Endometrium (tissue), 2 donors: Measurements from ENCODE around the gene HNRNPA1L2.
"Not testable (repeated sequence)": the region's sequence is repeated elsewhere in the genome, so short reads cannot be mapped to it uniquely, and the experiment has no call there.

Experiments used
- FAIRE-seq: peaks from 2 replicates; lab custom pipeline; 2012; peaks lifted over from hg19 to GRCh38; lab: Jason Lieb, UNC
- donor health status: control.
- donor health status: control.

The HNRNPA1L2 gene

DNA sequence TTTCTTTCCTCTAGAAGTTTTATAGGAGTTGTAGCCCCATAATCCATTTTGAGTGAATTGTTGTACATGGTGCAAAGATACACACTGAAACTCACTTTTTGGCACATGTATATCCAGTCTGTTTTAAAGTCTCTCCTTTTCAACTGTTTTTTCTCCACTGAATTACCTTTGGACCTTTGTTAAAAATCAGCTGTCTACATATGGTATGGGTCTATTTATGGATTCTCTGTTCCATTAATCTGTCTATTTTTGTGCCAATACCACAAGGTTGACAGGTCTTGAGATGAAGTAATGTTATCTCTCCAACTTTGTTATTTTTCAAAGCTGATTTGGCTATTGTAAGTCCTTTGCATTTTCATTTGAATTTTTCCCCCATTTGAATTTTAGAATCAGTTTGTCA, 4.7 kb downstream of the HNRNPA1L2 start:
- FAIRE-seq: no peak

DNA sequence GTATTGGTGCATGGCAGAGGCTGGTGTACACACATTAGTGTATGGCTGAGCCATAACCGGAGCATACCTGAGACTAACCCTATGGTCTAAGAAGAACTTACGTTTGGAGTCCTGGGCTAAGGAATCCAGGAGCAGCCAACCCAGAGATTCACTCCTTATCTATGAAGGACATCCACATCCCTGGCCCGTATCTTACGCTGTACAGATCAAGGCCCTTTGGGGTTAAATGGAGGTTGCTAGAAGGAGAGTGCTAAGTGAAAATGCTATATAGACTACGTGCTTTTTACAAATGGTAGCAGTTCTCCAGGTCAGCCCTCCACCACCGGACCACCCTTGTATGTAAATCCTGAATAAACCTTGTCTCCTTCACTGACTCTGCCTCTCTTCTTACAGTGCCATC, 8.5 kb downstream of the HNRNPA1L2 start:
- no peak for FAIRE-seq

DNA sequence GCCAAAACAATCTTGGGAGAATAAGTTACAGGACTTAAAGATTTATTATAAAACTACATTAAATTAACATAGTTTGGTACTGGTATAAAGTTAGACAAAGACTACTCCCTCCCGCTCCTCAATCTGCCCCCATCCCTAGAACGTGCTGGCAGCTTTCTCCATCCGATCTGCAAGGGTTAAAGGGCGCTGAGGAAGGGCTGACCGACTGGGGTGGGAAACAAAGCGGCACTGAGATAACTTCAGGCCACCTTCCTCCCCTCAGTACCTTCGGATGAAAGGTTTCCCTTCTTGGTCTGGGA, 9.6 kb downstream of the HNRNPA1L2 start:
- no peak for FAIRE-seq

DNA sequence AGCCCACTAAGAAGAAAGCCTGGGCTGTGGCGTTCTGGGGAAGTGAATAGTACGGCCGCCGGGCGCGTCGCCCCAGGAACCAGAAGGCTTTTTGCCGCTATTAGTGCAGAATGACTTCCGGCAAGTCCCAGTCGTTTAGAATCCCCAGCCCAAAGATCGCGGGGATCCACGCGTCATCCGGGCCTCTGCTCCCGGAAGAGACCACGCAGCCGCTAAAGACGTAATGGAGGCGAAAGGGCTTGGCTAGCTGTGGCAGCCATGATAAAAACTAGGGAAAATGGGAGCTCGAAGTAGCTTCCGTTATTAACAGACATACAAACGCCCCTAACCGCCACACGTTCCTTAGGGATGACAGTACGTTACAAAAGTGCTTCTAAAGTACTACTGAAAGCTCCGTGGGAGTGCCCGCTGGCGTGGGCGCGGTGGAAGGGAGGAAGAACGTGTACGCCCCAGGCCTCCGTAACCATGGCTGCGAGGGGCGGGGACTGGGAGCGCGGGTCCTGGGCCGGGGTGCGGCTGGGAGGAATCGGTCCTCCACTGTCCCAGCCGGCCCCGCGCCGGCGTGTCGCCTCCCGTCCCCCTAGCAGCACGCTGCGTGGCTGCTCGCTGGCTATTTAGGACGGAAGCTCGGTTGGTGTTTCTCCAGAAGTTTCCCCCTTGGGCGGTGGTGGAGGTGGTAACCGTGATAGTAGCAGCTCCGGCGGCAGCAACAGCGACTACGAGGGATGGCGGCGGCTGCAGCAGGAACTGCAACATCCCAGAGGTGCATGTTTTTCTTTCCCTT, 10.2 kb downstream of the HNRNPA1L2 start, which contains the start of gene SUGT1:
TSS of gene SUGT1 (plus strand) at position 641 of the 784 bp plus-strand sequence. CDS start at position 726, 85 bp downstream.
- peak; percentile 94 for FAIRE-seq

DNA sequence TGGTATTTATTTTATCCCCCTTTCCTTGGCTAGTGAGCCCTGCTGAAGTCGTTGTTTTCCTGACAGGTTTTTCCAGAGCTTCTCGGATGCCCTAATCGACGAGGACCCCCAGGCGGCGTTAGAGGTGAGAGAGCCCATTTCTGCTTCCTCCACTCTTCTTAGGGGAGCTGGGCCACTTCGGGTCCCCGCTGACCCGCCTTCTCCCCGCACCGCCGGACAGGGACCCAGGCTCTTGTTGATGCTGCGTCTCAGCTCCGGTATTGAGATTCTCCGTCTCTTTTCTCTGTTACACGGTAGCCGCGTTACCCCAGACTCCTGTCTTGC, 10.7 kb downstream of the HNRNPA1L2 start:
- no peak for FAIRE-seq

DNA sequence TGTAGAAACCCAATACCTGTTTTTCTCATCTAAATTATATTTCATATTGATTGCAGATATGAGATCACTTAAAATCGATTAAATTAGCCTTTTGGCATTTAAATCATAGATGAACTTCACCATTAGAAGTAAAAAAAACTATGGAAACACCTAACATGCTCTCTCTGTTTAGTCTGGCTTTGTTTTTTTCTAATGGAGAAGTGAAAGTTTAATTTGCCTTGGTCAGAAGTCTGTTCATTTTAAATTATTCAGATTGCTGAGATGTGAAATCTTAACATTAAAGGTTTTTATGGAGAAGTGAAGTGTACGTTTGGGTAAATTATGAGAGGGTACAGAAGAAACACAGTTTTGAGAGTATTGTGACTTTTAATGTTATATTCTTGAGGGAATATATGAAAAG, 17.1 kb downstream of the HNRNPA1L2 start:
- no peak for FAIRE-seq

DNA sequence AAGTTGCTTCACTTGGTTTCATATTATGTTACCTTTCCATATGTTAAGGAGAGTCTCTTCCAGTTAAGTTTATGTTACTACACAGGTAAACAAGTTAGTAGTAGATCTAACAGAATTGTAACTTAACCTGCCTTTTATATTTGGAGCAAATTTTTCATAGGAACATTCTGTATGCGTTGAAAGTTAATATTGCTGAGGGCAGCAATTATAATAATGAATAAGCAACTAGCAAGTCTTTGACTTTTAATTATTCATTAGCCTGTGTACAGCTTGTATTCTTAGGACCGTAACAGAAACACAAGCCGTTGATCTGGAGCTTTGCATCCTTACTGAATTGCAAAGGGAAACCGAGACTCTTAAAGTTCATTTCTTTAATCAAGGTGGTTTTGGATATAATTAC, 22.0 kb downstream of the HNRNPA1L2 start:
- FAIRE-seq: no peak

DNA sequence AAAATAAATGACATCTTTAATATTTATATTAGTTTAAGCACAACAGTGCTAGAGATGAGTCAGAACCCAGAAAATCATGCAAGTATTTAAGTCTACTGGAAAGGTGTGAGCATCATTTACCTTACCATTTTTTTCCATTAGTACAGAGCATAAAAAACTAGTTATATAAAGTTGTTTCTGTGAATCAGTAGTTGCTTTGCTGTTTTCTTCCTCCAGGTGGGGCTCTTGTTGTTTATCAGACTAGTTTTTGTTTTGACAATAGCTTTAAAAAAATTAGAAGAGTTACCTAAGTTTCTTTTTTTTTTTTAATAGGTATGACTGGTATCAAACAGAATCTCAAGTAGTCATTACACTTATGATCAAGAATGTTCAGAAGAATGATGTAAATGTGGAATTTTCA, 23.1 kb downstream of the HNRNPA1L2 start:
- FAIRE-seq: peak; percentile 59

DNA sequence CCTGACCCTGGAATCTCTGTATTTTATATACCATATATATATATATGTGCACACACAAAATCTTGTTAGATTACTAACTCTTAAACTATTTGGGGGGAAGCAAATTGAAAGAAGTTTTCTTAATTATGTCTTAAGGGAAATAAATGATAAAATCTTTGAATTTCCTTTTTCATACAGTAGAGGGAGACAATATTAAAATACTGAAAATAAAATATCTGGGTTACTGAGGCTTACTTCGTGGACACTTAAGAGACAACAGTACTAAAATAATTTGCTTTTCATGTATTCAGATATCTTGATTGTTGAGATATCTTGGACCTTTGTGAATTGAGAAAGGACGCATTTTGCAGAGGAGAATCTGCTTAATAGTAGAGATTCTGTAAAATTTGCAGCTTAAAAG, 27.4 kb downstream of the HNRNPA1L2 start:
- no peak for FAIRE-seq

DNA sequence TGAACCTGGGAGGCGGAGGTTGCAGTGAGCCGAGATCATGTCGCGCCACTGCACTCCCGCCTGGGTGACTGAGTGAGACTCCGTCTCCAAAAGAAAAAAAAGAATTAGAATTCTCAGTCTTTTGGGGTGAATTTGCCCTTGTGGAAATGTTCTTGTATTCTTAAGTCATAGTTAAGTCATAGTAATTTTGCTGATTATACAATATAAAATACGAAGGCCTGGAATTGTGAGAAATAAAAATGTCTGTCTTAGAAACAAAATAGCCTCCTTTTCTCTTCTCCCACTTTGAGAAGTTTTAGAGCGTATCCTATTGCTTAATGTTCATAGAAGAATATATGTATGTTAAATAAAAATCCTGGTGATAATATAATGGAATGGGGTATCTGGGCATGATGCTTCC, 28.5 kb downstream of the HNRNPA1L2 start:
- no peak for FAIRE-seq

DNA sequence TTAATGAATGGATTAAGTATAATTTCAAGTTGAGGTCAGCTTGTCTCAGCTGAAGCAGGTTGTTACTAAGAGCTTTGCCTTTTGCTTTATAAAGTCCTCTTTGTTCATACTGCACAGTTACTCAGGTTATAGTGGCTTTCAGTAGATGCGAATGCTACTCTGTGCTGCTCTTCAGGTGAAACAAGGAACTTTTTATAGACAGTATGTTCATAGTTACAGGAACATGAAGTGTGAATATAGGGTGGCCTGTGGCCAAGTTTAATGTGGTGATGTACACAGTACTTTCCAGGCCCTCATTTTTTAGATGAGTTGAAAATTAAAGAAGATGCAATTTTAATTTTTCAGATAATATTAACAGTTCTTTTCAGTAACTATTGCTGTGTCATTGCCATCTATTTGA, 31.2 kb downstream of the HNRNPA1L2 start:
- no peak for FAIRE-seq

DNA sequence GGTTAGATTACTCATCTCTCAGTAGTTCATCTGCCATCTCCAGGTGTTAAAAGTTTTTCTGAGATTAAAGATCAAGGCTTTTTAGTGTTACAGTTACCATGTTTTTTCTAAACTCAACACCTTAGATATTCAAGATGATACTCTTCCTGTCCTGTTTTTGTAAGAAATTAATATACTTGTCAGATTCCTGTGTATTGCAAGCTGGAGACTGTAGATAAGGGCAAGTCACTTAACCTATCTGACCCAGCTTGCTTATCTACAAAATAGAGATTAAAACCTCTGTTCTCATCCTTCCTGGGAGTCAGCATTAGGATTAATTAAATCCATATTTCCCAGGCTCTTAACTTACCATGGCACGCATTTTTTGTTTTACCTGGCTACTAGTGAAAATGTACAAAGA, 35.6 kb downstream of the HNRNPA1L2 start:
- no peak for FAIRE-seq

DNA sequence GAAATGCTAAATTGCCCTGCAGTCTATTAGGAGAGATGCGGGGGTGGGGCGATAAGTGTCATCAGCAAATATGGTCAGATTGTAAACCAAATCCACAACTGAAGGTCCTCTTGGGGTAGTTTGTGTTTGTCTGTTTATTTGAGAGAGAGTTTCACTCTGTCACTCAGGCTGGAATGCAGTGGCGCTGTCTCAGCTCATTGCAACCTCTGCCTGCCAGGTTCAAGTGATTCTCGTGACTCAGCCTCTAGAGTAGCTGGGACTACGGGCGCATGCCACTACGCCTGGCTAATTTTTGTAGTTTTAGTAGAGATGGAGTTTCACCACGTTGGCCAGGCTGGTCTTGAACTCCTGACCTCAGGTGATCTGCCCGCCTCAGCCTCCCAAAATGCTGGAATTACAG, 43.6 kb downstream of the HNRNPA1L2 start:
- FAIRE-seq: not testable (repeated sequence)

DNA sequence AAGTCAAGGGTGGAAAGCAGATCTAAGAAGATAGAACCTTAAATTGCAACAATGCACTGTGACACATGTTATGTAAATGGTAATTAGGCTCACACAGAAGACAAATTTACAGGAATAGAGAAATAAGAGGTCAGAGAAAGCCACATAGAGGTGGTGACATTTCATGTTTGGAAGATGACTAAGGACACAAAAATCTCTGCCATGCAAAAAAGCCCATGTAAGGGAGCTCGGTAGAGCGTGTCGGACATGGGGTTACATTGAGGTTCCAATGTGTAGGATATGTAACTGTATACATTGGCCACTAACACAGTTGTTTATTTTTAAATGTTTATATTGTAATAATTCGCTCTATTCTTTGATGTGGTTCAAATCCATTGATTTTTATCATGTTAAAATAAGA, 44.1 kb downstream of the HNRNPA1L2 start:
- FAIRE-seq: no peak
